HG02623 (cell line): ENCODE results near the gene INPP4A.
"Not testable (repeated sequence)": the region's sequence is repeated elsewhere in the genome, so short reads cannot be mapped to it uniquely, and the experiment has no call there.

Experiments used
- ATAC-seq: cut with Tn5 transposase; IDR thresholded peaks from one replicate; pipeline ENCODE4 v1.9.1; 2021; ENCODE audit warnings: moderate library complexity; ENCODE audit not compliant: unreplicated experiment

INPP4A gene

GRCh38 chr2:98444436-98445176 is at the start of gene INPP4A:
Gene INPP4A (plus strand): TSS chr2:98444858. CDS start chr2:98520049, 75,191 bp downstream.
- ATAC-seq: peak; percentile 81

- ATAC-seq: no peak
These were observed 48.7 kb upstream of the INPP4A start for GRCh38 chr2:98395977-98396376.

- ATAC-seq: no peak
These were observed 47.8 kb upstream of the INPP4A start for GRCh38 chr2:98396745-98397355.

GRCh38 chr2:98399140-98399539 is 45.5 kb upstream of the INPP4A start:
- ATAC-seq: no peak

GRCh38 chr2:98403878-98404277 is 40.8 kb upstream of the INPP4A start:
- no peak for ATAC-seq

- no peak for ATAC-seq
These were observed 40.0 kb upstream of the INPP4A start for GRCh38 chr2:98404556-98405250.

GRCh38 chr2:98405301-98405700 is 39.4 kb upstream of the INPP4A start:
- ATAC-seq: no peak

- ATAC-seq: no peak
These were observed 36.5 kb upstream of the INPP4A start for GRCh38 chr2:98408155-98408554.

GRCh38 chr2:98412751-98413458 is 31.8 kb upstream of the INPP4A start:
- ATAC-seq: peak; percentile 52

GRCh38 chr2:98414246-98414645 is 30.4 kb upstream of the INPP4A start:
- ATAC-seq: not testable (repeated sequence)

GRCh38 chr2:98415719-98416248 is 28.9 kb upstream of the INPP4A start:
- not testable (repeated sequence) for ATAC-seq

- ATAC-seq: no peak
These were observed 28.1 kb upstream of the INPP4A start for GRCh38 chr2:98416383-98417159.

GRCh38 chr2:98419544-98419943 is 25.1 kb upstream of the INPP4A start:
- ATAC-seq: no peak

- no peak for ATAC-seq
These were observed 24.5 kb upstream of the INPP4A start for GRCh38 chr2:98419977-98420725.

- no peak for ATAC-seq
These were observed 22.2 kb upstream of the INPP4A start for GRCh38 chr2:98422449-98422848.

- ATAC-seq: no peak
These were observed 17.9 kb upstream of the INPP4A start for GRCh38 chr2:98426771-98427170.

- ATAC-seq: no peak
These were observed 12.5 kb upstream of the INPP4A start for GRCh38 chr2:98432145-98432544.

- ATAC-seq: no peak
These were observed 11.2 kb upstream of the INPP4A start for GRCh38 chr2:98433363-98433964.

- ATAC-seq: no peak
These were observed 10.2 kb upstream of the INPP4A start for GRCh38 chr2:98434492-98434891.
